Activated CD4-positive, alpha-beta T cell treated with anti-CD3 and anti-CD28 coated beads, Interleukin-2, amount 50 U/mL, for 1 hour (primary cell): ENCODE measurements around the gene INPP5A.
A peak's percentile ranks its signal among the peaks of the same experiment; 100 is the strongest.

Source experiments
- DNase-seq: peaks from one replicate; pipeline ENCODE4 v3.0.0-alpha.2; 2020

INPP5A gene

DNA sequence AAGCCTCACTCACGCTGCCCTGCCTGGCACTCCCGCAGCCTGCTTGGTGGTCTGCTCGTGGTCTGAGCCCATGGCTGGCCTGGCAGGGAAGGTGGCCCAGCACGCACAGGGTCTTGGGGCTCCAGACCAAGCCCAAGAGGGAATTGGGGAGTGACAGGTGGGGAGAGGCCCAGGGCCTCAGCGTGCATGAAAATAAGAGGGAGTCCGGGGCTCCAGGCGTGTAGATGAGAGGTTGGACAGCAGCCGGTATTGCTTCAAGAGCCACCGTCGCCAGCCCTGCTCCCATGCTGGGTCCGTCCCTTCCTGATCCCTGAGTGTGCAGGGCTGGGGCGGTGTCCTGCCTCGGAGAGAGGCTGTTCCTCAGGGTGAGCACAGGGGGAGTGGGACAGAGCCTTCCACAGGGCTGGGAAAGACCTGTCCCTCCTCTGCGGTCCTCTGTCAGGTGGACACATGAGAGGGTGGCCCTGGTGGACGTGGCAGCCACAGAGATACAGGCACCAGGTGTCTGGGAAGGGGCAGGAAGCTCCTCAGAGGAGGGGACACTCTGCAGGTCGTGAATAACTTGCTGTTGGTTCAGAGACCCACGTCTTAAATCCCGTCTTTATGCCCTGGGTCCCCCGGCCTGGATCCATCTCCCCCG is 113.1 kb downstream of the INPP5A start:
- no peak for DNase-seq

DNA sequence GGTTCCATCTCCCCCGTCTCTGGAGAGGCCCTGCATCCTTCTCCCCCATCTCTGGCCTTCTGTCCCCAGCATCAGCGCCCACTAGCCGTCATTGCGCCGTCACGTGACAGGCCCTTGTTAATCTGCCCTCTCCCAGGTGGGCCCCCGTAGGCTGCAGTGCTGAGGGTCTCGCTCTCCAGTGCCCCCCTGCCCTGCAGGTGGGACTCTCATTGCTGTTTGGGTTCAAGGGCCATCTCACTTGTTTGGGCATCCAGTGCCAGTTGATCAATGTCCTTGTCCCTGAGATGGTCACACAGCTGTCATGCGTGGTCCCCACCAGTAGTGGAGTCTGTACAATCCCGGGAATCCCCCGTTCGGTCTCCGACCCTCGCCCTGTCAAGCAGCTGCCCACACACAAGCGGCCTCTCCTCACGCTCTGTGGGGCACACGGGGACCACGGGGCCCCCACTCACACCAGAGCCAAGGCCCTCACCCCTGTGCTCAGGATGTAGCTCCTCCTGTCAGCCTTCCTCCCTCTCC is 114.0 kb downstream of the INPP5A start:
- DNase-seq, result no peak

DNA sequence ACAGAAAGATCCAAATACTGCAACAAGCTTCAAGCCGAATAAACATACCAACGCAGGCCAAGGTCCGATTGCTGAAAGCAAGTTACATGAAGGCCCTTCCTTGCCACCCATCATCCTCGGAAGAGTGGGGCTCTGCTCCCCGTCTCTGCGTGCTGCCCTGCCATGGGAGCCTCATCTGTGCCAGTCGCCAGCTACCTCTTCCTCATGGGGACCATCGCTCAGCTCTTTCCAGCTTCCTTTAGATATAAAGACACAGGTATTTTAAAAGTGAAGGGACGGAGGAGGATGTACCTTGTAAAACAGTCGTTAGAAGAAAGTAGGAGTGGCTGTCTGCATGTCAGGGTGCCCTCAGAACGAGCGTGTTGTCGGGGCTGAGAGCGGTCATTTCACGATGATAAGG is 114.9 kb downstream of the INPP5A start:
- DNase-seq, result no peak

DNA sequence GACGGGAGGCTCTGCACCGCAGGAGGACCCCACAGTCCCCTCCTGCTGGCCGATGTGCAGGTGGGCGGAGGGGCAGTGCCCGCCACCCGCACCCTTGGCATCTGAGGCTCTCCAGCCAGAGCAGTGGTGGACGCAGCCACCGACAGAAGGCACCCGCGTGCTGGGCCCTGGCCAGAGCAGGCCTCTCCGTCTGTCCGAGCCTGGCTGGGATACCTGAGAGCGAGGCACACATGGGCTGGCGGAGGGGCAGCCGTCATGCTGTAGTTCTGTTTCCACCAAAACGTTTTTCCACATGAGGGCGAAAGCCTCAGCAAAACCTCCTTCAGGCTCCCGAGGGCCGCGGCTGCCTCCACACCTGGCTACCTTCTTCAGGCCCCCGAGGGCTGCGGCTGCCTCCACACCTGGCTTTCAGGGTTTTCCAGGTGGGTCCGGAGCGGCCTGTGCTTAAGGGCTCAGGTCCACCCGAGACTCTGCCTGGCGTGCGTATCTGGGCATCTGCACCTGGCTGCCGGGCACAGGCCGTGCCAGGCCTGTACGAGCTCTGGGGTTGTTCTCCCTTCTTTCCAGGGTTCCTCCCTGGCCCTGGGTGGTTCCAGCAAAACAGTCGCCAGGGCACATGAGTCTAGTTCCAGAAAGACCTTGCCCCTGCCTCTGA is 115.5 kb downstream of the INPP5A start:
- DNase-seq, result no peak

DNA sequence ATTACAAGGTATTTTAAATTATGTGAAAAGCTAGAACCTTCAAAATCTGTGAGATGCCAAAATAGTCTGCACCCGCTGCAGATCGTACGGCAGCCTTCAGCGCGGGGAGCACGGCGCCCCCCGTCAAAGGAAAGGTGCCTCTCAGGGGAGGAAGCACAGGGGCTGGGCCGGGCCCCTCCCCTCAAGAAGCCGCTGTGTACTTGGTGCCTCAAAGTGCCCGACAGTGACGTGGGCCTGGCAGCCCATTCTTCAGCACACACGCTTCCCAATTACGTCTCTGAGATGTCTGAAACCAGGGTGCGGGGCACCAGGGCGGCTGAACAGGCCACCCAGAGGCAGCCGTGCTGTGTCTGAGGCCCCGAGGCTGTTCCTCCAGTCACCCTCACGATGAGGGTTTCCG is 116.1 kb downstream of the INPP5A start:
- DNase-seq, result no peak

DNA sequence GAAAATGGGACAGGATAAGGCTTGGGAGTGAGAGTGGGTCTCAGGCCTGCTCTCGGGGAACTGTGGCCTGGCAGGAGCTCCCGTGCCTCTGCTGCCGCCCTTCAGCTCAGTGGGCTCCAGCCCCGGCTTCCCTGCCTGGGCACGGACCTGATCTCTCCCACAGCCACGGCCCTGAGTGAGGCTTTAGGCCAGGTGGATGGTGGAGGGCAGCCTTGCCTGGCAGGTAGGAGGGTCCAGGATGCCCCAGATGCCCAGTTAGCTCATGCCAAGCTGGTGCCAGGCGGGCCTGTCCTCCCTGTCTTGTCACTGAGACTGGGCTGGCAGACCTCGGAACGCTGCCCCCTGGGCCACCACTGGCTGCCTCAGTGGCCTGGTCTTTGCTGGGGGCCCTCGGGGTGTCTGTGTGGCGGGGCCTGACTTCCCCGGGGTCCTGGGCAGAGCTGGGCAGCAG is 116.6 kb downstream of the INPP5A start:
- no peak for DNase-seq

DNA sequence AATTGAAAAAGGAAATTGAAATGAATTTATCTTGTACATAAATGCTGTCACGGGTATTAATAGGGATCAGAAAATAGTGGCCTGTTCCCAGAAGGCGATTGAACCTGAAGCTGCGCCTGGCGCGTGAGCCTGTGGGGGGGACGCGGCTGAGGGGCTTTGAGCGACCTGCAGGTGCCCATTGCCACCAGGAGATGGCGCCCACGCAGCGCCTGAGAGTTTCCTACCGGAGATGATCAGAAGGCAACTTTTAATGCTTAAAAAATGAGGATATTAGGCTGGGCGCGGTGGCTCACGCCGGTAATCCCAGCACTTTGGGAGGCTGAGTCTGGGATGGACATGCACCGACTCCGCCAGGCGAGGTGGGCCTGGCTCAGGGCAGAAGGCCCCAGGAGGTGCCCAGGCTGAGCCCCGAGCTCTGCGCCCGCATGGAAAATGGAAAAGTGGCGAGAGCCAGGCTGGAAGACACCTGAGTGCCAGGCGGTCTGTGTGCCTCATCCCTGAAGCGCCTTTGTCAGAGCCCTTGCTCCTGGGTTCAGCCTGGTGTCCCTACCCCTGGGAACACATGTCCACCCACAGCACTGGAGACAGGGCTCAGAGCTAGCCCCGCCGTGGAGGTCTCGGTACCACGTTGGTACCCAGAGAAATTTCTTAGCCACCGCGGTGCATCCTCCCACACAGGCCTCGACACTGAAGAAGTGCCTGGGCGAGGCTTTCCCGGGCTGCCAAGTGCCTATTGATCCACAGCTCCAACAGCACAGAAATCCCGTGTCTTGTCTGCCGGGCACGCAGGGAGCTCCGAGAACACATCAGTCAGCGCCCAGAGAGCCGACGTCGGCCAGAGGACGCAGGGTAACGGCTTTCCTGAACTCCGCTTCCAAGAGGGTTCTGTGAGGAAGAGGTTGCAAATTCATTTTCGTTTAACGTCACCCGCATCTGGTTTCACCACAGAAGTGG is 117.4 kb downstream of the INPP5A start:
- peak; percentile 52 for DNase-seq

DNA sequence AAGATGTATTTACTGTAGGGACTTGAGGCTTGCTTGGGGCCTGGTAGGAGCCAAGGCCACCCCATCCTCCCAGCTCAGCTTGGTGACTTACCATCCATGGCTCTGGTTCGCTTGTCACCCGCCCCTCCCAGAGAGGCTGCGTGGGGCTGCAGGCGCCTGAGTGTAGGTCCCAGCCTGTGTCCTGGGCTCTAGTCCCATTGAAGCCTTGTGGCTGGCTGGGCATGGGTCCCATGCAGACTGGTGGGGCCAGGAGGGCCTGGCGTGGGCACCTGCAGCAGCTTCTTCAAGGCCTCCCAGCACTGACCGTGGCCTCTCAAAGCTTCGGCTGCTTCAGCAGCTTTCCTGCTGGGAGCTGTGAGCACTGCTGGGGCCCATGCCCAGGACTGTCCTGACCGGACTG is 118.1 kb downstream of the INPP5A start:
- no peak for DNase-seq

DNA sequence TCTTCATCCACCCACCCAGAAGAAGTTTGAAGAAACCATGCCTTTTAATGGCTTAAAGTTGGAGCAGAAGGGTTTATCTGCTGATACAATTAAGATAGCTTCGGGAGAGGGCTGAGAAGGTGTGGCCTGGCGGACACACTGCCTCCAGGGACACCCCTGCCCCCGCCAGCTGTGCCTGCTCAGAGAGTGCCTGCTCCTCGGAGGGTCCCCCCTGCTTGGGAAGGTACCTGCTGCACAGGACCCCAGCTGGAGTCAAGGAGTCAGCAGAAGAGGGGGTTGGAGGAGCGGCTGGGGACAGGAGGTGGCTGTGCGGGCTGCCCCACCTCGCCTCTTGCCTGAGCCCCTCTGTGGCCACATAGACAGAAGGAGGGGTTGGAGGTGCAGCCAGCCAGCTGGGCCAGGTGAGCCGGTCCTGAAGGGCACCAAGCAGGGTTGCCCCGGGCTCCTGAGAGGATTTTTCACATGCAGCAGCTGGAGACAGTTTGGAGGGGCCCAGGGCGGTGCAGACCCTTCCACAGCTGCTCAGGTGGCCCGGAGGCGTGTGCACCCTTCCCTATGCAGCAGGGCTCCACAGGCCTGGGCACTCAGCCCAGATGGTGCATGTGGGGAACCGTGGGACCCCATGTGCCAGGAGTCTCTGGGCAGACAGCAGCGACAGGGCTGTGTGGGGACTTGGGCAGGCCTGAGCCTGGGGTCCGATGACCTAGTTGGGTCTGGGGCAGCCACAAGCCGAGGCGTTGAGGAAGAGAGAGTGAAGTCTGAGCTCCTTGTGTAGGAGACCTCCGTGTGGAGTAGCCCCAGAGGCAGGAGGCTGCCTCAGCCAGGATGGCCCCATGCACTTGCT is 118.9 kb downstream of the INPP5A start:
- DNase-seq, result no peak

DNA sequence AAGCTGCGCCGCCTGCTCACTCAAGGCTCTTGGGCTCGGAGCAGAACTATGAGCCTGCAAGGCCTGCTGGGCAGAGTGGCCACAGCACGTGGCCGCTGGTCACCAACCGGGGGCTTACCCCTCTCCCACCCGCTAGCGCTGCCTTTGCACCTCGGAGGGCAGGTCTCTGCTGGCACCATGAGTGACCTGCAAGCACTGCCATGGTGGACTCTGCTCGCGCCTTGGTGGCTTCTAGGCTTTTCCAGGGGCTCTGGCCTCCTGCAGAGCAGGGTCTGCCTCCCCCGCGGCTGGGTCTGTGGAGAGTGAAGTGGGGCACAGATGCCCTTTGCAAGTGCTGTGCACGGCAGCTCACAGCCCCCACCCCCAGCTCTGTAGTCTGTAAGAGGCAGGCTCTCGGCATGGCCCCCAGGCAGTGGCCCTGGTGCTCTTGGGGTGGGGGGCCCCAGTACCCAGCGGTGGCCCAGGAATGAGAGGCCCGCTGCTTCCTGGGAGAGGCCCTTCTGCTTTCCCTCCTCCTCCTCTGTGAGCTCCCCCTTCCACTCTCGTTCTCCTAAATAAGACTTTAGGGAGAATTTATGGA is 119.6 kb downstream of the INPP5A start:
- no peak for DNase-seq

DNA sequence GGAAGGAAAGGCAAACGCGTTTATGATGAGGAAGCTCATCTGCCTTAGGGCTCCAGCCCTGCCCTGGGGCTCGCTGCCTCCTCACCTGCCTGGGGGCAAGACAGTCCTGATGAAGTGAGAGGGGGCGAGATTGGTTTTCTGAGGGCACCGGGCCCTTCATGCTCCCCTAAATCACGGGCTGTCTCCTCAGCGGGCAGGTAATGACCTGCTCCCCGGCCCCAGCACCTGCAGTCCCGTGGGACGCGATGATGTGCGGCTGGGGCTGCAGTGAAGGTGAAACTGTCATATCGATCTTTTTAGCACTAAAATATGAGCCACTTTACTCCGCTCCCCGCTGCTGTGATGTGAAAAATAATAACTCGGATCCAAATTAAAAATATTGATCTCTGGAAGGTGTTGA is 120.2 kb downstream of the INPP5A start:
- no peak for DNase-seq

DNA sequence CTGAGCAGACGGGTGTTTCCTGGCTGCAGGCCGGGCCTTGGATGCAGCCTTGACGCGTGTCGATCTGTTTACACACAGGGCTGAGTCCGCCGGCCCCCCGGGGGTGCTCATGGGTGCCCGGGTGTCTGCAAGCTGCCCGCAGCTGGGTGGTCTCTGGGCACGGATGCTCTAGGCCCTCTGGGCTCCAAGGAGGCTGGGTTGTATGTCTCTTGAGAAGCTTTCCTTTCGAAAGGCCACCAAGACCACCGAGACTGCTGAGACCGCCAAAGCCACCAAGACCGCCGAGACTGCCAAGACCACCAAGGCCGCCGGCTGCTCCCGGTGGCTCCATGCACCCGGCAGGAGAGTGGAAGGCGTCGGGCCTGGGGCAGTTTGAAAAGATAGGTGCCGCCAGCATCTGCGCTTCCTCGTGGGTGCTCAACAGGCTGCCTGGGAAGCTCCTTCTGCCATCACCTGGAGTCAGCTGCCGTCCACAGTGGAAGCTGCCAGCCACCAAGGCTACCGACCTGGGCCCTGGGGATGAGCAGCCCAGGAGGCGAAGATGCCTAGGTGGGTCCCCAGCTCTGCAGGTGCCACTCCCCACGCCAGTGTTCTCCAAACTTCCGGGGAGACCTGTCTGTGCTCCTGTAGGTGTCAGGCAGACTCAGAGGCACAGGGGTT is 121.1 kb downstream of the INPP5A start:
- no peak for DNase-seq

DNA sequence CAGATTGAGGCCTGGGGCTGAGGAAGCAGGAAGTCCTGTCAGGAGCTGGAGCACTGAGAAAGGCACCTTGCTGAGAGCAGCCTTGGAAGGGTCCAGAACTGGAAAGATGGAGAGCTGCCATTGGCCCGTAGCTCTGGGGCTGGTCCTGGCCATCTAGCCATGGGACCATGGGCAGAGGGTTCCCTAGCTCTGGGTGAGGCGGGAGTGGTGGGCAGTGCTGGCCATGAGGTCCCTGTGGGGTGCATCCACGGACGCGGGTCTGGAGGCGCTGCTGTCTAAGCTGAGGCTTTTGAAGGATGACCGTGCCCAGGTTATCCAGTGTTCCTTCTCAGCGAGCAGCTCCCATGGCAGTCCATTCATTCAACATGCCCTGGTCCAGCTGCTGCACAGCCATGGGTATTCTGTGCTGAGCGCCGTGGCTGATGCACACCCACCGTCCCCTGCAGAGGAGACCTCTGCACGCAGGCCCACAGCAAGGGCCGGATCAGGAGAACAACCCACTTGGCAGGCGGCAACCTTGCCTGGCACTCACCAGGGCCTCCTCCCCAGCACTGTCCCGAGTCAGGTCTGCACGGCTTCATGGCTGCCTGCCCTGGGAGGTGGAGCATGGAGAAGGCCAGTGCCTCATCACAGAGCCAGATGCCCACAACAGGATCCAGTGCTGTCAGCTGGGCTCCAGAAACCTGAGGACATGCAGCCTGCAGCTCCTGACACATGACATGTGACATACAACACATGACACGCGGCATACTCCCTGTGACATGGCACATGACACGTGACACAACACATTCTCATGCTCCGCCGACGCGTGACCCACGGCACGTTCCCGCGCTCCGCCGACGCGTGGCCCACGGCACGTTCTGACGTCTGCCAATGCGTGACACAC is 121.9 kb downstream of the INPP5A start:
- DNase-seq, result no peak

DNA sequence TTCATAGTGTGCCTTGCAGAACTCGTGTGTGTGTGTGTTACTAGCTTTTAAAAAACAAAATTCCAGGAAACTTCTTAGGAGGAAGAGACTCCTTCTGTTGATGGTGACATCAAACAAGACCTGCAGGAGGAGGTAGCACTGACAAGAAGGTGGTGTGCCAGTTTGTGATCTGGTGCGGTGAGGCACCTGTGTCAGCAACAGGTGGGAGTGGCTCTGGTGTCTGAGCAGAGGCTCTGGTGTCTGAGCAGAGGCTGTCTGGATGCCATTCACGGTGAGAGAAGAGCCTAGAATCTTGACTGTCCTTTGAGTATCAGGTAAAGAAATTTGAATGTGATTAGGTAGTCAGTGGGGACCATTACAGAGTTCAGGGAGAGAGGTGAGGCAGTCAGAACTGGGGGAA is 122.8 kb downstream of the INPP5A start:
- no peak for DNase-seq

DNA sequence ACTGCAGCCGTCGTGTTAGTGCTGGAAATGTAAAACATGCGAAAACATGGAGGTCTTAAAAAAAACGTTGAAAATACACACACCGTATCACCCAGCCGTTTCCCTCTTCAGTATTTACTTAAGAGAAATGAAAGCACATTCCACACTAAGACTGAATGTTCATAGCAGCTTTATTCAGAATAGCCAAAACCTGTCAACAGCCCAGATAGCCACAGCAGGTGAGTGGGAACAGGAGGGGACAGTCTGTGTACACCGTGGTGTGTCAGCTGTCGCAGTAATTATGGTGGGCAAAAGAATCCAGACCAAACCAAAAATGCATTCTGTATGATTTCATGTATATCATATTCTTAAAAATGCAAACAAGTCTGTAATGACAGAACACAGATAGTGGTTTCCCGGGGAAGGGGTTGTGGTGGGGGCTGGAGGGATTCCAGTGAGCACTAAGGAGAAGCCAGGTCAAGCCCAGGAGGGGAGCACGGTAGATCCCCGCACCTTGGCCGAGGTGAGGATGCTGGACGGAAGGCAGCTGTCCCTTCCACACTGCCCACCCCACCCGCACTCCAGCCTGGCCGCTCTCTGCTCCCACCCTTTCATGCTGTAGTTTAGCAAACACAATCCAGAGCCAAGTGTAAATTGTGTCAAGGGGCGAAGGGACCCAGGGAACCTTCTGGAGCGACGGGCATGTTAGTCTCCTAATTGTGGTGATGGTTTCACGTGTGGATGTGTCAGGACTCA is 124.8 kb downstream of the INPP5A start:
- no peak for DNase-seq

DNA sequence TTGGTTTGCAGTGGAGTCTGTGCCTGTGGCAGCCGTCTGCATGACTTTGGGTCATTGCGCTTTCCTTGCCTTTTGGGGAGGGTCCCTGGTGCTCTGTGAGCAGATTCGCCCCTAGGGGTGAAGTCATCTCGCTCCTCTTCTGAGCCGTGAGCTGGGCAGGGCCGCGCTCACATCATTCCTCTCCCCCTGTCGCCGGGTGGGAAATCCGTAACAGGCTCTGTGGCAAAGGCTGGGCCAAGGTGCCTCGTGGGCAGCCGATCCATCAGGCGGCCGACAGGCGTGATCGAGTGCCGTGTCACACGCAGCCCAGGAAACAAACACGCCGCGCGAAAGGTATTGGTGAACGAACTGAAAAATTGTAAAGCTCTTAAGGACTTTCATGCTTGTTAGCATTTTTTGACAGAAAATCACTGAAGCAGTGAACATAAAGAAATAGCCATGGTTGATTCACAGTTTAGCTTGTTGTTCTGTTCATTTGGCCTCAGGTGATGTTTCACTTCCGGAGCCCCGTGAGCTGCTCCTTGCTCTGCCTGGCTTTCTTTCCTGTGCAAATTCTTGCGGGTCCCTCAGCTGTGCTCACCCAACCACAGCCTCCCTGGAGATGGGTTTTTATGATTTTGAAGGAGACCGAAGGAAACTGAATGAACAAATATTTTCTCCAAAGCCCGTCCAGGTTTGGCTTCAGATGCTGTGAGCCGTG is 126.2 kb downstream of the INPP5A start:
- no peak for DNase-seq

DNA sequence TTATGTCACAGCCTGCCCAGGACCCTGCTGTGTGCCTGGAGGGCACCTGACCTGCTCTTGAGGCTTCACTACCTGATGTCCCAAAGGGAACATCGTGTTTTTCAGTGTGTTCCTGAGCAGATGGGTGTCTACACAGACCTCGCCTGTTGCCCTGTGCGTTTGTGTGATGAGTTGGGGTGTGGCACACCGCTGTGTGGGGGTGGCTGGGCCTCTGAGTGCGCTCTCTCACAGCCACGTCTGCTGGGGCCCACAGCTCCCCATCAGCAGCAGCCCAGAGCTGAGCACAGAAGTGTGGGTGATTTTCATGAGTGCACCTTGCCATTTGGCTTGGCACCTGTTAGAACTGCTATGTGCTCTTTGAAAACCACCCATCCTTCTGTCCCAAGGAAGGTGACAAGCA is 126.8 kb downstream of the INPP5A start:
- no peak for DNase-seq

DNA sequence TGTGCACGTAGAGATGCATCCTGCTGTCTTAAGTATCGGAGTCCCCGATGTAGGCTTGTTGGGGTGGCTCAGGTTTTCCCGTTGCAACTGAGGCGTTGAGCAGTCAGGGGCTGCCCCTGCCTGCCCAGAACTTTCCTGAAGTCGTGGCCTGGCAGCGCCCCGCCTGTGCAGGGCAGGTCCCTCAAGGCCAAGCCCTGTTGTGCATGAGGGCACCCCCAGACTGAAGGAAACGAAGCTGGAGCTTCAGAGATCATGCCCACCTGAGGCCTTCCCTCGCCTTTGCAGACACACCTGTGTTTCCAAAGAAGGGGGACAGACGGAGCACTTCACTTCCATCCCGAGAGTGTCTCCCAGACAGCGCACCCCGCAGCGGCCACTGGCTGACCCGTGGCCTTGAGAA is 127.3 kb downstream of the INPP5A start:
- no peak for DNase-seq
